Measurements from ENCODE around the gene CTCF. TPM values are rescaled to one million over a fixed set of nuclear protein-coding genes. Genes with fewer than 3 reads are reported as not detected.

Gene CTCF
- total RNA-seq, 2 donors from 2014 or later = 61.3 to 74.6 TPM

GRCh38 chr16:67565470-67566100 lies 3.3 kb downstream of the CTCF start:
- H3K36me3 ChIP-seq (ENCODE audit: control insufficient read depth, insufficient read depth, low read length) = no peaks in the 10 kb centered on the region
- TF ChIP-seq CTCF (conservative IDR thresholded peaks at IDR 0.05) = no peak
- Mint-ChIP-seq H3K9me3 (no peaks in the 10 kb centered on the region), H3K4me3 (no peak overlapping the region), H3K36me3 (ENCODE audit: low read depth) (peaks cover 2% of the 10 kb centered on the region), H3K27ac (no peak overlapping the region), H3K4me1 (peaks cover 18% of the 10 kb centered on the region), H3K27me3 (ENCODE audit: insufficient read depth) (no peaks in the 10 kb centered on the region)
- 94 to 96% methylated on average over 7 to 8 of the region's 8 CpGs for WGBS, 2 experiments (ENCODE audit: insufficient coverage in 1 of 2, insufficient read length in 1 of 2)
- no peaks in the 10 kb centered on the region for H3K4me1 ChIP-seq (ENCODE audit: control insufficient read depth, insufficient read depth, low read length)
- H3K27ac ChIP-seq (ENCODE audit: low read depth, low read length) = no peak overlapping the region
- H3K4me3 ChIP-seq (ENCODE audit: low read length) = no peak overlapping the region
- no peaks in the 10 kb centered on the region for H3K9me3 ChIP-seq (ENCODE audit: control insufficient read depth, low read length)
- no peak for DNase-seq
- H3K9ac ChIP-seq (ENCODE audit: extremely low read depth, low read length, poor library complexity, severe bottlenecking) = no peak overlapping the region
- no peaks in the 10 kb centered on the region for H3K27me3 ChIP-seq (ENCODE audit: control insufficient read depth, insufficient read depth, low read length, poor library complexity, severe bottlenecking)

- TF ChIP-seq CTCF (conservative IDR thresholded peaks at IDR 0.05) = no peak
- Histone ChIP-seq H3K9me3 (ENCODE audit: control insufficient read depth, low read length) (peaks cover 5% of the 10 kb centered on the region), H3K27me3 (ENCODE audit: control insufficient read depth, insufficient read depth, low read length, poor library complexity, severe bottlenecking) (no peaks in the 10 kb centered on the region), H3K9ac (ENCODE audit: extremely low read depth, low read length, poor library complexity, severe bottlenecking) (no peak overlapping the region), H3K36me3 (ENCODE audit: control insufficient read depth, insufficient read depth, low read length) (peaks cover 49% of the 10 kb centered on the region), H3K4me1 (ENCODE audit: control insufficient read depth, insufficient read depth, low read length) (no peaks in the 10 kb centered on the region), H3K4me3 (ENCODE audit: low read length) (no peak overlapping the region), H3K27ac (ENCODE audit: low read depth, low read length) (no peak overlapping the region)
- no peaks in the 10 kb centered on the region for H3K4me1 Mint-ChIP-seq
- H3K9me3 Mint-ChIP-seq = peaks cover 3% of the 10 kb centered on the region
- peaks cover 51% of the 10 kb centered on the region for H3K36me3 Mint-ChIP-seq (ENCODE audit: low read depth)
- H3K27ac Mint-ChIP-seq = no peak overlapping the region
- H3K27me3 Mint-ChIP-seq (ENCODE audit: insufficient read depth) = no peaks in the 10 kb centered on the region
- WGBS, 2 experiments (ENCODE audit: insufficient coverage in 1 of 2, insufficient read length in 1 of 2) = 92 to 100% methylated on average over 1 to 2 of the region's 2 CpGs
- H3K4me3 Mint-ChIP-seq = no peak overlapping the region
- no peak for DNase-seq
These were observed 9.1 kb downstream of the CTCF start for GRCh38 chr16:67571464-67571863.

- Mint-ChIP-seq H3K9me3 (peaks cover 3% of the 10 kb centered on the region), H3K27me3 (ENCODE audit: insufficient read depth) (no peaks in the 10 kb centered on the region), H3K4me1 (no peaks in the 10 kb centered on the region), H3K36me3 (ENCODE audit: low read depth) (peaks cover 56% of the 10 kb centered on the region), H3K4me3 (no peak overlapping the region), H3K27ac (no peak overlapping the region)
- TF ChIP-seq CTCF (conservative IDR thresholded peaks at IDR 0.05) = no peak
- no peak for DNase-seq
- Histone ChIP-seq H3K9ac (ENCODE audit: extremely low read depth, low read length, poor library complexity, severe bottlenecking) (no peak overlapping the region), H3K9me3 (ENCODE audit: control insufficient read depth, low read length) (peaks cover 5% of the 10 kb centered on the region), H3K36me3 (ENCODE audit: control insufficient read depth, insufficient read depth, low read length) (peaks cover 54% of the 10 kb centered on the region), H3K27ac (ENCODE audit: low read depth, low read length) (no peak overlapping the region), H3K27me3 (ENCODE audit: control insufficient read depth, insufficient read depth, low read length, poor library complexity, severe bottlenecking) (no peaks in the 10 kb centered on the region), H3K4me3 (ENCODE audit: low read length) (no peak overlapping the region), H3K4me1 (ENCODE audit: control insufficient read depth, insufficient read depth, low read length) (no peaks in the 10 kb centered on the region)
- WGBS, 2 experiments (ENCODE audit: insufficient coverage in 1 of 2, insufficient read length in 1 of 2) = 97 to 98% methylated on average over 4 of the region's 4 CpGs
These were observed 9.7 kb downstream of the CTCF start for GRCh38 chr16:67571981-67572431.

Measured in endodermal cell (in vitro differentiated cells).